ENCODE measurements around the gene RNGTT.
"Not testable (repeated sequence)": the region's sequence is repeated elsewhere in the genome, so short reads cannot be mapped to it uniquely, and the experiment has no call there.

GRCh38 chr6:88983129-88983528 is 19.7 kb upstream of the RNGTT start:
- not testable (repeated sequence) for TF ChIP-seq POLR2AphosphoS5 (IDR thresholded peaks at IDR 0.05; ENCODE audit: borderline replicate concordance, low read depth, low read length); EZH2 (IDR thresholded peaks at IDR 0.05); FOXP2 (optimal IDR thresholded peaks at IDR 0.05; ENCODE audit: control extremely low read depth, extremely low read length, insufficient read depth)
